BLaER1 treated with 17β-estradiol and CSF1 and Interleukin-3, amounts not matched to agents 10 nM and 100 nM (cell line): ENCODE measurements around the gene SCN4A.
"Not testable (repeated sequence)": the region's sequence is repeated elsewhere in the genome, so short reads cannot be mapped to it uniquely, and the experiment has no call there.

Experiments
- H3K27ac ChIP-seq, 11 experiments: shearing (Covaris generic); formaldehyde crosslinking; 2 replicates each; pipeline ENCODE4 v1.8.1; 2022
- H3K27me3 ChIP-seq, 11 experiments: shearing (Covaris generic); formaldehyde crosslinking; 2 replicates each; pipeline ENCODE4 v1.8.1; 2022
- H3K36me3 ChIP-seq, 11 experiments: shearing (Covaris generic); formaldehyde crosslinking; 2 replicates each; pipeline ENCODE4 v1.8.1; 2022
- H3K4me1 ChIP-seq, 10 experiments: shearing (Covaris generic); formaldehyde crosslinking; 2 replicates each; pipeline ENCODE4 v1.8.1; 2022
- H3K4me2 ChIP-seq, 11 experiments: shearing (Covaris generic); formaldehyde crosslinking; 2 replicates each; pipeline ENCODE4 v1.8.1; 2022
- H3K4me3 ChIP-seq, 10 experiments: shearing (Covaris generic); formaldehyde crosslinking; 2 replicates each; pipeline ENCODE4 v1.8.1; 2022
- H3K9ac ChIP-seq, 11 experiments: shearing (Covaris generic); formaldehyde crosslinking; 2 replicates each; pipeline ENCODE4 v1.8.1; 2022
- H3K9me3 ChIP-seq, 11 experiments: shearing (Covaris generic); formaldehyde crosslinking; replicated peaks in 1 of 11; 2 replicates each; pipeline ENCODE4 v1.8.1; 2022
- H4K20me1 ChIP-seq, 11 experiments: shearing (Covaris generic); formaldehyde crosslinking; 2 replicates each; pipeline ENCODE4 v1.8.1; 2022
- Cebpa-rat ChIP-seq, 11 experiments: shearing (Covaris generic); IDR thresholded peaks; 2 replicates each; pipeline ENCODE4 v1.8.1; 2022

The SCN4A gene

DNA sequence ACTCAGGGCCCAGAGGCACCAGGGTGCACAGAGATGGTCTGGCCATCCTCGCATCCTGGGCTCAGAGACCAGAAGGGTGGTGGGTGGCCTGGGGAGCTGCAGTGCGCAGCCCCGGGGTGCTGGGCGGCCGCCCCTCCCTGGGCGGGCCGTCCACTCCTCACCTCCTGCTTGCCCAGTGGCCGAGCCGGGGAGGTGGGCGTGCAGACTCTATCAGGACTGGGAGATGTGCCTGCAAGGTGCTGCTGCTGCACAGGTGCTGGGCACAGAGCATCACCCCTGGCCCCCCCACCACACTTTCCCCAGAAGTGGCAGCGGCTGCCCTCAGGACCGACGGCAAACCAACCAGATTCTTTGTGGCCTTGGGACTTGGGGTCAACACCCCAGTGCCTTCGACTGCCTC is at the start of gene SCN4A:
Gene SCN4A, minus strand, starts transcription at position 123 of the 400 bp plus-strand sequence. Its CDS starts 77 bp downstream, at position 46.
- H3K4me3 ChIP-seq = no peak within 1 kb of the TSS
- no peak within 1 kb of the TSS for H3K27ac ChIP-seq
- no peaks in the 10 kb centered on the region for H4K20me1 ChIP-seq
- H3K4me1 ChIP-seq = peaks cover 17 to 47% (median 45%) of the 10 kb centered on the region in 10 experiments
- no peaks in the 10 kb centered on the region for H3K9me3 ChIP-seq
- H3K36me3 ChIP-seq = no peaks in the 10 kb centered on the region
- no peak for TF ChIP-seq Cebpa-rat (IDR thresholded peaks at IDR 0.05)
- H3K9ac ChIP-seq = 0 out of 22 replicates have a peak within 1 kb of the TSS, but pooled peaks of 1 of the 11 experiments have one; percentile 23
- no peaks in the 10 kb centered on the region for H3K27me3 ChIP-seq
- peak within 1 kb of the TSS in 10 of 11 experiments; percentile 15 to 85 (median 66); a peak in 17 of 22 replicates for H3K4me2 ChIP-seq

DNA sequence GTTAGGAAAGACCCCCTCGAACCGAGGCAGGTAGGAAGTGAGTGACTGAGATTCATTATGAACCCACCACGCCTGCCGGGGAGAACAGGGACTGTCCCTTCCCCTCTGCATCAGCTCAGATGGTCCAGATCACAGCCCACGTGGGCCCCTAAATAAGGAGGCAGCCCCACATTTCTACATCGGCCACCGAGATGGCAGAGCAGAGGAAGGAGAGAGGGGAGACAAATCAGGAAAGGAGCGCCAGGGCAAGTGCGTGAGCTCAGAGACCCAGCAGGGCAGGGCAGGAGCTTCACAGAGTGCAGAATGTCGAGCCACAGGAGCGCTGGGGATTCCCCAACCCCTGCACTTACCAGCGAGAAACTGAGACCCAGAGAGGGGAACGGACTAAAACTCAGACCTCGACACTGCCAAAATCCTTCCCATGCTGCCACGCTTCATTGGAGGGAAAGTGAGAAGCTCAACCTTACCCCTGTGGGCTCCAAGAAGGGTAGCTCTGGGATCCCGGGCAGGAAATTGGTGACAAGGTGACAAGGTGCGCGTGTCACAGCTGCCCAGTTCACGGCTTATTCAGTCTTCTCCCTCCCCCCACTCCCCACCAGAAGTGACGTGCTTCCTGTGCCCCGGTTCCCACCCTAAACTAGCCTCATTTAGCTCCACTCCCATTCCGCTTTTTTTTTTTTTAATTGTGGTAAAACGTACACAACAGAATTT is 47.5 kb upstream of the SCN4A start, which contains the start of gene ICAM2:
Gene ICAM2, minus strand, starts transcription at position 578 of the 711 bp plus-strand sequence. CDS start 13,942 bp downstream, outside the sequence.
- Histone ChIP-seq H3K27ac (peak within 1 kb of the TSS; percentile 60 to 97 (median 87); a peak in 21 of 22 replicates), H3K4me3 (peak within 1 kb of the TSS; percentile 56 to 80 (median 68)), H3K4me2 (peak within 1 kb of the TSS; percentile 83 to 97 (median 89)), H4K20me1 (no peaks in the 10 kb centered on the region; a peak in 1 of 22 replicates), H3K9me3 (no peaks in the 10 kb centered on the region), H3K4me1 (peaks cover 56 to 96% (median 87%) of the 10 kb centered on the region in 10 experiments), H3K9ac (peak within 1 kb of the TSS; percentile 76 to 93 (median 84)), H3K27me3 (no peaks in the 10 kb centered on the region), H3K36me3 (no peaks in the 10 kb centered on the region)
- no peak for TF ChIP-seq Cebpa-rat (IDR thresholded peaks at IDR 0.05)

DNA sequence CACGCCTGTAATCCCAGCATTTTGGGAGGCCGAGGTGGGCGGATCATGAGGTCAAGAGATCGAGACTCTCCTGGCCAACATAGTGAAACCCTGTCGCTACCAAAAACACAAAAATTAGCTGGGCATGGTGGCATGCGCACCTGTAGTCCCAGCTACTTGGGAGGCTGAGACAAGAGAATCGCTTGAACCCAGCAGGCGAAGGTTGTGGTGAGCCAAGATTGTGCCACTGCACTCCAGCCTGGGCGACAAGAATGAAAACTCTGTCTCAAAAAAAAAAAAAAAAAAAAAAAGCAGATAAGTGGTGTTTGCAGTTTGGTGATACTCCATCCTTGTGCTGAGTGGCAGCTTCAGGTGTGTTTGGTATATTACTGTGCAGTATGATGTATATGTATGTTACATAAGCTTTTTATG is 46.8 kb upstream of the SCN4A start:
- H4K20me1 ChIP-seq, H3K9me3 ChIP-seq, H3K27me3 ChIP-seq, H3K36me3 ChIP-seq: not testable (repeated sequence)
- H3K4me1 ChIP-seq = peaks cover 62 to 96% (median 87%) of the 10 kb centered on the region in 10 experiments
- peak overlapping the region; percentile 76 to 93 (median 84) for H3K9ac ChIP-seq
- H3K4me2 ChIP-seq = peak overlapping the region; percentile 83 to 97 (median 89)
- peak overlapping the region; percentile 56 to 80 (median 68) for H3K4me3 ChIP-seq
- peak overlapping the region in 10 of 11 experiments; percentile 72 to 97 (median 90); a peak in 19 of 22 replicates for H3K27ac ChIP-seq

DNA sequence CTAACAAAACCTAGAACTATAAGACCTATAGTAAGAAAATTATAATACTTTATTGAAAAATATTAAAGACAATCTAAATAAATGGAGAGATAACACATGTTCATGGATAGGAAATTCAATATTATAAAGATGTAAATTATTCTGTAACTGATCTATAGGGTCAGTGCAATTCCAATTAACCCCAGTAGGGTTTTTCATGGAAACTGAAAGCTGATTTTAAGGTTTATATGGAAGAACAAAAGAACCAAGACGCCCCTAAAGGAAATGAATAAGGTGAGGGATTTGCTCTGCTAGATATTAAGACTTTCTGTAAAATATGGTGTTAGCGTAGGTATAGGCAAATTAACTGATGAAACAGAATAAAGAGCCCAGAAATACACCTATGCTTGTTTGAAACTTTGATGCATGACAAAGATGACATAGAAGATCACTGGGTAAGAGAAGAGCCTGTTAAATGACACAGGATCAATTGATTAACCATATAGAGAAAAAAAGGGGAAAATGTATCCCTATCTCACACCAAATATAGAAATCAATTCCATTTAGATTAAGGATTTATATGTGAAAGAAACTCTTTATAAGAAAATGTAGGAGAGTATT is 44.8 kb upstream of the SCN4A start:
- peak overlapping the region in 6 of 11 experiments; percentile 76 to 93 (median 85); a peak in 11 of 22 replicates for H3K9ac ChIP-seq
- H3K4me2 ChIP-seq = peak overlapping the region; percentile 83 to 97 (median 90)
- H3K4me3 ChIP-seq = peak overlapping the region in 8 of 10 experiments; percentile 12 to 74 (median 68); a peak in 11 of 20 replicates
- H3K36me3 ChIP-seq = peaks cover 0 to 11% (median 6%) of the 10 kb centered on the region in 11 experiments; a peak in 11 of 22 replicates
- H3K27me3 ChIP-seq = no peaks in the 10 kb centered on the region
- H3K27ac ChIP-seq = peak overlapping the region in 8 of 11 experiments; percentile 85 to 97 (median 92); a peak in 16 of 22 replicates
- peaks cover 76 to 95% (median 83%) of the 10 kb centered on the region in 10 experiments for H3K4me1 ChIP-seq
- no peak for TF ChIP-seq Cebpa-rat (IDR thresholded peaks at IDR 0.05)
- H3K9me3 ChIP-seq = peaks cover 0 to 6% (median 4%) of the 10 kb centered on the region in 11 experiments; a peak in 4 of 22 replicates
- H4K20me1 ChIP-seq = no peaks in the 10 kb centered on the region; a peak in 1 of 22 replicates

DNA sequence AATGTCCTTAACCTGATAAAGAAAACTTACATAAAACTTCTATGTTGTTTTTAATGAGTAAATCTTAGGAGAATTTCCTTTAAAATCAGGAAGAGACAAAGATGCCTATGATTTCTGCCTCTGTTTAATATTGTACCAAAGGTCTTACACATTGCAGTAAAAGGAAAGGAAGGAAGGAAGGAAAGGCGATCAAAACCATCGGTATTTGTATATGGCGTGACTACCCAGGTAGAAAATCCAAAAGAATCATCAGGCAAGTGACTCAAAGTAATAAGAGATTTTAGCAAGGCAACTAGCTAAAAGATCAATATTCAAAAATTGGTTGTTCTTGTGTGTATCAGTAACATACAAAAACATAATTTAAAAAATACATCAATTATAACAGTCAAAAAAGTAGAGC is 44.3 kb upstream of the SCN4A start:
- Histone ChIP-seq H3K9ac (peak overlapping the region; percentile 57 to 93 (median 72); a peak in 19 of 22 replicates), H3K4me2 (peak overlapping the region; percentile 83 to 98 (median 89); a peak in 21 of 22 replicates), H3K27ac (peak overlapping the region; percentile 44 to 97 (median 85); a peak in 21 of 22 replicates), H3K4me1 (peaks cover 71 to 90% (median 78%) of the 10 kb centered on the region in 10 experiments), H3K4me3 (peak overlapping the region; percentile 21 to 74 (median 48); a peak in 18 of 20 replicates), H4K20me1 (no peaks in the 10 kb centered on the region; a peak in 1 of 22 replicates), H3K36me3 (peaks cover 0 to 16% (median 11%) of the 10 kb centered on the region in 11 experiments; a peak in 14 of 22 replicates), H3K9me3 (peaks cover 0 to 6% (median 4%) of the 10 kb centered on the region in 11 experiments; a peak in 4 of 22 replicates), H3K27me3 (no peaks in the 10 kb centered on the region)
- TF ChIP-seq Cebpa-rat (IDR thresholded peaks at IDR 0.05) = no peak

DNA sequence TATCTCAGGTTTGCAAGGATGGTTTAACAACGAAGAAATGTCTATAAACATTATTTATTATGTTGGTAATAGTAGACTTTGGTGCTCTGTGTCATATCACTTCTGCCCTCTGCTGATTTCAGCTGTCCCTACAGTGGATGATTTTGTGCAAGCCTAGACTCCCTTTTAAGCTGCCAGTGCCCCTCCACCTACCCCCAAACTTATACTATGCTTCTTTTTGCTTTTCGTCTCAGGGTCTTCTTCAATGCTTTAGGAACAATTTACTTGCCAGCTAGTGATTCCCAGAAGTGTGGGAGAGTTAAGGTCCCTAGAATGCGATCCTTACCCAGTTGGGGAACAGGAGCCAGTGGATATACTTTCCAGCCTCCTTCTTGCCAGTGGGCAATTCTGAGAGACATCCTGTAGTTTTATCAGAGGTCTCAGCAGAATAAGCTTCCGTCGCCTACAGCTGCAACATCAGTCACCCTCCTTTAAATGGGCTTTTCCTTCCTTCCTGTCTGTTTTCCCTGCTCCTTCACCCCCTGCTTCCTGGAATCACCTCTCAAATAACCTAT is 43.6 kb upstream of the SCN4A start:
- Histone ChIP-seq H3K27me3 (no peaks in the 10 kb centered on the region), H3K4me2 (peak overlapping the region; percentile 83 to 98 (median 89)), H3K9ac (peak overlapping the region; percentile 57 to 93 (median 72); a peak in 21 of 22 replicates), H3K9me3 (peaks cover 0 to 6% (median 4%) of the 10 kb centered on the region in 11 experiments; a peak in 4 of 22 replicates), H3K27ac (peak overlapping the region; percentile 44 to 97 (median 85); a peak in 21 of 22 replicates), H3K36me3 (peaks cover 0 to 22% (median 17%) of the 10 kb centered on the region in 11 experiments; a peak in 14 of 22 replicates), H4K20me1 (no peaks in the 10 kb centered on the region; a peak in 1 of 22 replicates), H3K4me1 (peaks cover 67 to 87% (median 75%) of the 10 kb centered on the region in 10 experiments), H3K4me3 (peak overlapping the region; percentile 21 to 74 (median 48); a peak in 19 of 20 replicates)
- no peak for TF ChIP-seq Cebpa-rat (IDR thresholded peaks at IDR 0.05)

DNA sequence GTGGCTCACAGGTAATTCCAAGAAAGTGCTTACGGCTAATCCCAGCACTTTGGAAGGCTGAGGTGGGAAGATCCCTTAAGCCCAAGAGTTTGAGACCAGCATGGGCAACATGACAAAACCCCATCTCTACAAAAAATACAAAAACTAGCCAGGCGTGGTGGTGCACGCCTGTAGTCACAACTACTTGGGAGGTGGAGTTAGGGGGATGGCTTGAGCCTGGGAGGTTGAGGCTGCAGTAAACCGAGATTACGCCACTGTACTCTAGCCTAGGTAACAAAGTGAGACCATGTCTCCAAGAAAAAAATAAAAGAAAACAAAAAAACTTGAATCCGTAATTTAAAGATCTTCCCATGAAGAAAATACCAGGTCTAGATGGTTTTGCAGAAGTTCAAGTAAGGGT is 42.7 kb upstream of the SCN4A start:
- Histone ChIP-seq H3K4me1 (peaks cover 61 to 87% (median 76%) of the 10 kb centered on the region in 10 experiments), H3K9me3 (peaks cover 0 to 6% (median 4%) of the 10 kb centered on the region in 11 experiments; a peak in 4 of 22 replicates), H3K4me2 (peak overlapping the region; percentile 83 to 98 (median 89)), H3K36me3 (peaks cover 0 to 27% (median 21%) of the 10 kb centered on the region in 11 experiments; a peak in 14 of 22 replicates), H3K9ac (peak overlapping the region in 10 of 11 experiments; percentile 63 to 93 (median 72); a peak in 18 of 22 replicates), H3K4me3 (peak overlapping the region in 8 of 10 experiments; percentile 44 to 74 (median 54); a peak in 12 of 20 replicates), H4K20me1 (peaks cover 0 to under 1% (median 0%) of the 10 kb centered on the region in 11 experiments; a peak in 1 of 22 replicates), H3K27ac (peak overlapping the region; percentile 31 to 97 (median 85); a peak in 21 of 22 replicates), H3K27me3 (no peaks in the 10 kb centered on the region)
- no peak for TF ChIP-seq Cebpa-rat (IDR thresholded peaks at IDR 0.05)
